GM19467 (cell line): Measurements from ENCODE around the gene RRM2.

Source experiments
- ATAC-seq: cut with Tn5 transposase; IDR thresholded peaks from one replicate; pipeline ENCODE4 v1.9.1; 2021; ENCODE audit warnings: mild to moderate bottlenecking, moderate library complexity; ENCODE audit not compliant: unreplicated experiment

RRM2 gene

GRCh38 chr2:10169053-10169578 is 46.6 kb downstream of the RRM2 start:
- no peak for ATAC-seq

- ATAC-seq, result no peak
These were observed 47.0 kb downstream of the RRM2 start for GRCh38 chr2:10169581-10169980.

GRCh38 chr2:10170256-10170655 is 47.7 kb downstream of the RRM2 start:
- ATAC-seq, result no peak

GRCh38 chr2:10171006-10171800 is 48.7 kb downstream of the RRM2 start:
- no peak for ATAC-seq

GRCh38 chr2:10172033-10172871 is 49.7 kb downstream of the RRM2 start:
- ATAC-seq, result no peak

- no peak for ATAC-seq
These were observed 50.9 kb downstream of the RRM2 start for GRCh38 chr2:10173258-10174005.

- no peak for ATAC-seq
These were observed 51.6 kb downstream of the RRM2 start for GRCh38 chr2:10174173-10174572.

GRCh38 chr2:10175441-10175840 is 52.9 kb downstream of the RRM2 start:
- ATAC-seq, result no peak

GRCh38 chr2:10178751-10179150 is 56.2 kb downstream of the RRM2 start:
- no peak for ATAC-seq

GRCh38 chr2:10179422-10179821 is 56.9 kb downstream of the RRM2 start:
- no peak for ATAC-seq

GRCh38 chr2:10180229-10180628 is 57.7 kb downstream of the RRM2 start:
- no peak for ATAC-seq
